NCI-H2227 (cell line): ENCODE data around the gene MSI2.

Experiments
- DNase-seq: peaks from one replicate; lab custom pipeline; 2025; ENCODE audit not compliant: unreplicated experiment; lab: John Stamatoyannopoulos, UW

The MSI2 gene

DNA sequence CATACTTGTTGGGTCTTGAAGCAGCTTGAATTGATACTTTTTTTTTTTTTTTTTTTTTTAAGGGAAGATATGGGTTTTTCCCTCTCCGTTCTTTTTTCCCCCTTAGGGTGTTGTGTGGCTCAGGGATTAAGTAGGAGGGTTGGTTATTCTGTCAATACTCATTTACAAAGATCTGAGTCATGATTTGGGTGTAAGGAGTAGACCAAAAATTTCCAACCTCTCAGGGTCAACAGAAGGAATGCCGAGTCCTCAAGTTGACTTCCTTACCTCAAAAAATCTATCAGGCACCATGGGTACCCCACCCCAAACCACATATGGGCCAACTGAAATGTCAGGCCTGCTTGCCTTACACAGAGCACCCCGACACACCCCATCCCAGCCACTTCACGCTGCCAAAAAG, 258.3 kb downstream of the MSI2 start:
- DNase-seq = no peak

DNA sequence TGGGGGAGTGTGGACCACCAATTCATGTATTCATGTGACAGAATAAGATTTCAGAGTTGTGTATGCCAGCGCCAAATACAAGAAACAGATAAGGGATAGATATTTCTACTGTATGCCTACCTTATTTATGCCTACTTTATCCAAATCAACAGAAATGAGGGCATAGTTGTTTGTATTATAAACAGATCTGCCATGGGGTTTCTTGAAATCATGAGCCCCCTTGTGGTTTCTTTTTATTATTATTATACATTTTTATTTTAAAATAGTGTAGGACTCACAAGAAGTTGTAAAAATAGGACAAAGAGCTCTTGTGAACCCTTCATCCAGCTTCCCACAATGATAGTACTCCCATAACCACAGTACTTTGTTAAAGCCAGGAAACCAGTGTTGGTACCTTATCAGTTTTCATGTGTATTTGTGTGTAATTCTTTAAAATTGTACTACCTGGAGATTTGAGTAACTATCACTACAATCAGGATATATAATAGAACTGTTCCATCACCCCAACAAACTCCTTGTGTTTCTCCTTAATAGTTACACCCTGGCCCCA, 259.4 kb downstream of the MSI2 start:
- no peak for DNase-seq

DNA sequence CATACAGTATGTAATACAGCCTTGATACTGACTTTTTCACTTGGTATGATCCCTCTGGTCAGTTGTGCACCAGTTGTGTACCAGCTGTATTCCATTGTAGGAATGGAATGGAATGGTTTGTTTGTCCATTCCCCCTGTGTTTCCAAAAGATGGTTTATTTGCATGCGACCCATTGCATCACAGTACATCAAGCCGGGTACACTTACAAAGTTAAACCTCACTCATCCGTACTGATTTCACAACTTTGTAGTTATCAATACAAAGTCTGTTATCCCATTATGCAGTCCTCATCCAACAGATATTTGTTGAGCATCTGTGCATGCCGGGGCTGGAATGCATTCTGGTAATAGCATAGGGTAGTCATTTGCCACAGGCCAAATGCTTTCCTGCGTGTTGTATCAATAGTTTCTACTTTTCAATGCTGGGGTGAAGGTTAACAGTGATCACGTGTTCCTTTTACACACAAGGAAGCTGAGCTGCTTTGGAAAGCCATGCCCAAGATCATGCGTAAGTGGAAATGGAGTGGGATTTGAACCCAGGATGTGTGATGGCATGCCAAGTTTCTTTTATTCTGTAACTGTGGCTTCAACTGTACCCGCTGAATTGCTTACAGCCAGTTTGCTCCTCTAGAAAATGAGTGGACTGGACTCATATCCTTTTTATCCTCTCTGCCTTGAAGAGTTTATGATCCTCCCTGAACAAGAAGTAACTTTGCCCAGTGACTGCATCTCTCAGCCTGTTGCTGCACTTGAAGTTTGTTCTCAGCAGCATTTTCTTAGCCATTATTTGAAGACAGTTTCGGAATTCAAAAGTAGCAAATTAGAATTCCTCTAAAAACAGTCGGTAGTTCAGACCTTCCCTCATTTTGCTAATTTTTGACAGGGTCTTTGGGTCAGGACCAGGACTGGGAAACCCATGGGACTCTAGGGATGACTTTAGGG, 260.2 kb downstream of the MSI2 start:
- DNase-seq = no peak

DNA sequence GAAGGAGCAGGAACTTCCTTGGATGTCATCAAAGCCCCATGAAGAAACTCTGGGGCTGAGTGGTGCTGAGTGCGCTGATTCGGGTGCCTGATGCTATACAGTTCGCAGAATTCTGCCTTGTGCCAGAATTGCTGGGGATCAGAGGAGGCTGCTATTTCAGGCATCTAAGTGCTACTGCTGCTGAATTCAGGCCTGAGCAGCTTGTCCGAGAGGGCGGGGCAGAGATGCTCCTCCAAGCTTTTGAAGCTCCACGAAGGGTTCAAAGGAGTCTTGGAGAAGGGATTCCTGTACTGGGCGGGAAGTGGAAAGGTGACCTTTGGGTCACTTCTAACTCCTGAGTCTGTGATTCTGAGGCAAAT, 260.9 kb downstream of the MSI2 start:
- no peak for DNase-seq

DNA sequence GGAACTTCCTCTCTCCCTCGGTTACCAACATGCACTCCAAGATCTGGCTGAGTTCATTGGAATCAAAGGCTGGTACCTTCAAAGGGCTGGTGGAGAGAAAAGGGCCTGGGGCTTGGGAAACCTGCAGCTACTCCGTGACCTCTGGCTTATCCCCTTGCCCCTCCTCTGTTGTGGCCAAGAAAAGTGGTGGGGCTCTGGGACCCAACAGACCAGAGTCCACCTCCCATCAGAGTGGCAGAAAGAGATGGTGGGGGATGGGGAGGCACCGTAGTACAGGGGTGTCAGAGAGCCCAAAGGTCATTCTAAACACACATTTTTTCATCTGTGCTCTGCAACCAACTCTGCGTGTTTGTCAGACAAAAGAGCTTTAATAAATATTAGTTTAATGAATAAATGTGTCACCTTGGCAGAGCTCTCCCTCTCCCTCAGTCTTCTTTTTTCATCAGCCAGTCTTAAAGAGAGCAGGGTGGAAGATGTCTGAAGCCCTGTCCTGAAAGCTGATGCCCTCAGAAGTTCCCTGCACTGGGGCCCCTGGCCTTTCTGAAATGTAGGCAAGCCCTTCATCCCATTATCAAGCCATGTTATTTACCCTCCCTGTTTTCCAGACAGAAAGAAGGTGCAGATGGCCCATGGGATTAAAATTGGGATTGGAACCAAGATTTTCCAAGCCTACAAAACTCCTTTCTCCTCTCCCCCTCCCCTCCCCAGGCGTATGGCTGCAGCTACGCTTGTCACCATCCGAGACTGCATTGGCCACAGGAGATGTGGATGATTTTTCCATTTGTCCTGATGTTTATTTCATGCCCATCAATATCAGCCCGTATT, 261.5 kb downstream of the MSI2 start:
- no peak for DNase-seq

DNA sequence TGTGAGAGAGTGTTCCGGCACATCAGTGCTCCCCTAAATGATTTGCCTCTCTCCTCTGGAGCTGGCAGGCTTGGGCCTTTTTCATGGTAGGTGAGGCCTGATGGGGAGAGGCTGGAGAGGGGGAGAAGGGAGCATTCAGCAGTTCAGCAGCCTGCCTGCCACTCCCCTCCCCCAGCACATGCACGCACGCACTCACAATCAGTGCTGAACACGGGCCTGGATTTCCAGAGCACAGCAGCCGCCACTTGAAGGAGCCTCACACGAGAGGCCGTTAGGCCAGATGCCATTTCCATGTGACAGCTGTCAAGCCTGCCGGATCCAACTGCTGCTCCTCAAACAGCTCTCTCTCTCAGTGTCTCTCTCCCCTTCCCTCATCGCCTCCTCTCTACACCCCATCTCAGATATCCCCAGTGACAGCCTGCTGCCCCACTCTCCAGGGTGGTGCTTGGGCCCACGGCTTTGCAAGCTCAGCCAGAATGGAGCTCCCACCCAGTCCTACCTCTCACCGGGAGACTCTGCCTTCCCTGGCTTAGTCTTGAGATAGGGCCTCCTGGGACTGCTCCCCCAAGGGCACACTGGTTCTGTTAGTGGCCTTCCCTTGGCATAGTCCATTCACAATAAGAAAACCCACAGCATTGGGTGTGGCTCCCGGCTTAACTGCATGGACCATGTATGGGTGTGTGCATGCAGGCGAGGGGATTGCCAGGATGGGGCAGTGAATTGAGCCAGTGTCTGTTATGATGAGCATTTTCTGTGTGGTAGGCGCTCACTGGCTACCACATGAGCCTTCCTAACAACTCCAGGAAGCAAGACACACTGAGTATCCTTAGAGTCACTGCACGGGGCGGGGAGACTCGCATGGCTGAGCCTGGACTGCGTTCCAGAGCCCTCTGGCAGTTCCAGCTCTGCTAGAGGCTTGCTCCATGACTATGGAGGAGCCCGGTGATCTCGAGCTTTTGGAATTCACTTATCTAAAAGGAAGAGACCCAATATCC, 262.6 kb downstream of the MSI2 start:
- DNase-seq = peak; percentile 85

DNA sequence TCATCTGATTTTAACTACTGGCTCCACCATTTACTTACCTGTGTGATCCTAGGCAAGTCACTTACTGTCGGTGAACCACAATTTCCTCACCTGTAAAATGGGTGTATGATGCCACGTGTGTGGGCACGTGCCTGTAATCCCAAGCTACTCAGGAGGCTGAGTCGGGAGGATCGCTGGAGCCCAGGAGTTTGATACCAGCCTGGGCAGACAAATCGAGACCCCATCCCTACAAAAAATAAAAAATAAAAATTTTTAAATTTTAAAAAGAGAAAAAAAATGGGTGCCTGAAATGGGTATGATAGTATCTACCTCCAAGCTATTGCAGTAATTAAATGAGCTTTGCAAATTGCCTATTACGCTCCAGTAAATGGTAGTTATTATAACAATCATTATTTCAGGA, 263.5 kb downstream of the MSI2 start:
- DNase-seq = no peak

DNA sequence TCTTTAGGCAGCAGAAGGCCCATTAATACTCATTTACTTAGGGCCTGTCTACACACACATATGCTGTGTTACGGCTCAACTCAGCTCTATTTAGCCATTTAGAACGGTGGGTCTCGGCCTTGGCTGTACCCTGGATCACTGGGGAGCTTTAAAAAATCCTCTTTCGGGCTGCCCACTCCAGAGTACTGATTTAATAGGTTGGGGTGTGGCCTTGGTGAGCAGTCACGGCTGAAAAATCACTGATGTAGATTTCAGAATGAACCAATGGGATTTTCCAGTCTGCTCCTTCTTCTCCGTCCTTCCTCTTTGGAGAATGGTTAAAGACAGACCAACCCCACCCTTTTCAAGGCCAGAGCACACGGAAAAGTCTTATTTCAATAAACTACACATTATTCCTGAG, 265.3 kb downstream of the MSI2 start:
- DNase-seq = no peak

DNA sequence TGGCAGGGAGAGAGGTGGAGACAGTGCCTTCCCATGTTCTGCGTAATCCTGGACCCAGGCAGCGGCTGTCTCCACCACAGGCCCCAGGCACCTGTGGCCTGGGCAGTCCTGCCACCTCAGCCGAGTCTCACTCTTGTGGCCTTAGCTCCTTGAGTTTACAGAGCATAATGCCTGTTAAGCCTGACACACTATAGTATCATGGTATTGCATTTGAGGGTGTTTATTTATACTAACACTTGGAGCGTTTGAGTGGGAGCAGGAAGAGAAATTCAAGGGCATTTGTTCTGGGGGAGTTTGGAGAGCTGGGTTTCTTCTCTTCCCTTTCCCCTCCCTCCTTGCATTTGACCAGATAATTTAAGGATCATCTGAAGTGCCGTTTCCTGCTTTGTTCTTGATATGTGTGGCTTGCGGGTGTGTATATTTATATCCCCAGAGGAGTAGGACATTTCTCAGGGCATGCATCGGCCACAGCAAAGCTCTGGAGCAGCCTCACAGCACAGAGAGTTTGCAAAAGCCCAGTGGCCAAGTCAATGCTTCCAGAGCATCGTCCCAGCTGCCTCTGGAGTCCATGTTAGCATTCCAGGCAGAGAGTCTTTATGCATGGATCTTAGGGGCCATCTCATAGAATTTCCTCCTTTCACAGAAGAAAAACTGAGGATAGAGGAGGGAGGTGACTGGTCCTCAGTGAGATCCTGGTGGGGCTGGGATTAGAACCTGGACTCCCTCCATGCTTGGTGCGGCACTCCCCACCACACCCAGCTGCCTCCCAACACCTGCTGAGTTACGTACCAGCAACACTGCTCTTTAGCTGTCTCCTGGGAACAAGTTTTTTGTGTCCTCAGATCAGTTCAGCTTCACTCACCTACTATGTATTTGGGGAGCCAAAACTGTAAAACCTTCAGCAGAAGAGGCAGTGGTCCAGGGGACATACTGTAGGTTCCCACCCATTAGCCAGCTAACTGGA, 266.0 kb downstream of the MSI2 start:
- DNase-seq = peak; percentile 40

DNA sequence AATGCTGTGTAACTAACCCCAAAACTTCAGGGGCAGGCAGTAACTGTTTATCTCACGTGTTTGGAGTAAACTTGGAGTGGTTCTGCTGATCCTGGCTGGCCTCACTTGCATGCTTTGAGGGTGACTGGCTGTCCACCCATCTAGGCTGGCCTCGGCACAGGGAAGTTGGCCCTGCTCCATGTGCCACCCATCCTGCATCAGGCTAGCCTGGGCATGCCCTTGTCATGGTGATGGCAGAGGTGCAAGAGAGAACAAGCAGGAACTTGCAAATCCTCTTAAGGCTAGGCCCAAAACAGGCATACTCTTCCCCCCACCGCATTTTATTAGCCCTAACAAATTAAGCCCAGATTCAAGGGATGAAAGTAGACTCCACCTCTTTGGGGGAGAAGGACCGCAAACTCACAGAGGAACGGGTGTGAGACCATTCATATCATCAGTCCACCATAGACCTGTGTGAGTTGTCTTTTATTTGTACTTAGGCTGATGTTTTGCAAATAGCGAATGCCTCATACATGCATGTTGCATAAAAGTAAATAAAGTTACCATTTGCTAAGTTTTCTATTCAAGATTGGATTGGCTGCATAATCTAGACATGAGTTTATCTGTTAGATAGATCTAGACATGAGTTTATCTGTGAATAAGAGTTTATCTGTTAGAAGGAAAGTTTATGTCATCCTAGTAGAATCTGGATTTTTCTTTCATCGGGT, 267.8 kb downstream of the MSI2 start:
- no peak for DNase-seq

DNA sequence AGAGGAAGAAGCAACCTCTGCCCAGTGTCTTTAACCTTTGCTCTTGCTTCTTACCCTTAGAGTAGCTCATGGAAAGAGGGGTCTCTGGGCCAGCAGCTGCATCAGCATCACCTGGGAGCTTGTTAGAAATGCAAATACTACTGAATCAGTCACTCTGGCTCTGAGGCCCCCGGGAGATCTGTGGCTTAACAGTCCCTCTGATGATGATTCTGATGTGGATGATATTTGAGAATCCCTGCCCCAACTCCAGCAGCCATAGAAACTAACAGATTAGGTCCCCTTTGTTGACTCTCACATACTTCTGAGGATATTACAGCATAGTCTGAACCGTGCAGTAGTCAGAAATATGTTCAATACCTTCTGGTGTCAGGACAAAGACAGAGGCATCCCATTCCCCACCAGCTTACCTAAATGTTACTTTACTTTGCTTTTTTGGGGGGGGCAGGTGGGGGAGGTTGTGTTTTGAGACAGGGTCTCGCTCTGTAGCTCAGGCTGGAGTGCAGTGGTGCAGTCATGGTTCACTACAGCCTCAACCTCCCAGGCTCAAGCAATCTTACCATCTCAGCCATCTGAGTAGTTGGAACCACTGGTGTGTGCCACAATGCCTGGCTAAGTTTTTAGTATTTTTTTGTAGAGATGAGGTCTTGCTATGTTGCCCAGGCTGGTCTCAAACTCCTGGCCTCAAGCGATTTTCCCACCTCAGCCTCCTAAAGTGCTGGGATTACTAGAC, 268.7 kb downstream of the MSI2 start:
- no peak for DNase-seq

DNA sequence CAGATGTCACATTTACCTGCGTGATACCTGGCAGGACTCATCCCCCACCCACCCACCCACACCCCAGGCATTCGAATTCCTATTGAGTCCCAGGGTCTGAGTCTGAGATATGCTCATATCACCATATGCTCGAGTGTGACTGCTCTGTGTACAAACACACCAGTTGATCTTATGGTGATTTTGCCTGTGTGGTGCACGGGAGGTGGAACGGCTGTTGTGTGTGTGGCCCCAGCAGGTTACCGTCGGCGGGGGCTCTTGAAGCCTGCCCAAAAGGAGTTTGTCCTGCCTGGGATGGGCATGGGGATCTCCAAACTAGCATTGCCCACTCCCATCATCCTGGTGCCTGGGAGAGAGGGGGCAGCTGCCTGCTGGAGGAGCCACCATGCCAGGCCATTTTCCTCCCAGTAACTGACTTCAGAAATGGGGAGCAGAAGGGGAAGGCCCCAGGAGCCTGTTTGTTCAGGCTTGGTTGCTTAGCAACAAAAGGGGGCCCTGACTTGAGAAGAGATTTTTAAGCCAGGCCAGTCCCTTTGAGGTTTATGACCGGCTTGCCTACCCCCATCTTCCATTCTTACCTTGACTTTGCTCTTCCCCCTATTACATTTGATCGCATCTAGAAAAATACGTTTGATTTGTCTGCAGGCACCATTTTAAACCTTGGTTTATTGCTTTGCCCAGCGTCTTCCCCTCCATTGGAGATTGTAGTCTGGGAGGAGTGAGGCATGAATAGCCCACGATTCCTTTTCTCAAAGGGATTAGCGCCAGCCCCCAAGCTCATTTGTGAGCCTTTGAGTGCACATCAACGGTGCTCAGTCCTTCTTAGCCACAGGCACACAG, 271.1 kb downstream of the MSI2 start:
- peak; percentile 53 for DNase-seq

DNA sequence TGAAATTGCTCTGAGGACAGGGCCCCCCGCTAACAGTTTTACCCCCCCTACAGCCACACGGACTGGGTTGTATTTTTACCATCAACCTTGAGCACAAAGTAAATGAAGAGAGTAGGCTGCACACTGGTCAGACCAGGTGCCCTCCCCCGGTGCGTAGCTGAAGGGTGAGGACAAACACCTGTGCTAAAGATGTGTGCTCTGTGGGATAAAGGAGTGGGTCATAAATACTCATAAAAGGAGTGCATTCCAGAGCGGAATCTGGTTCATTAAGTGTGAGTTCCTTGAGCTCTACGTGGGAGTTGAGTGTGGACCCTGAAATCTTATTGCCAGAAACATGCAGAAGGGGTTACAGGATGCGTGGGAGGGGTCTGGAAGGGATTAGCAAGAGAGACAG, 271.7 kb downstream of the MSI2 start:
- DNase-seq = no peak

DNA sequence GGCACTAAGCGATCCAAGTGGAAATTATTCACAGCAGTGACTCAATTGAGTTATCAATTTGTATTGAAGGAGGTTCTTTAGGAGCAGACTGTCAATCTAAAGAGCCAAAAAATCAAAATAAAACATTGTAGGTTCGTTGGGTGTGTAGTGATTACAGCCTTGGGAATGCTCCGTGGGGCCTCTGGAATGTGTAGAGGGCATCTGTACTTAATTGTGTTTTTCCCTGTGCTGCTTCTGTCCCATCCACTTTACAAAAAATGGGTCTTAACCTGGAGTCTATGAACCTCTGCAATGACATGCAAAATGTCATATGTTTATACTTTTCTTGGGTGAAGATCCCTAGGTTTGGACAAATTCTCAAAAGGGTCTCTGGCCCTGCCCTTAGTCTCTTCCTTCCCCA, 273.7 kb downstream of the MSI2 start:
- DNase-seq = no peak

DNA sequence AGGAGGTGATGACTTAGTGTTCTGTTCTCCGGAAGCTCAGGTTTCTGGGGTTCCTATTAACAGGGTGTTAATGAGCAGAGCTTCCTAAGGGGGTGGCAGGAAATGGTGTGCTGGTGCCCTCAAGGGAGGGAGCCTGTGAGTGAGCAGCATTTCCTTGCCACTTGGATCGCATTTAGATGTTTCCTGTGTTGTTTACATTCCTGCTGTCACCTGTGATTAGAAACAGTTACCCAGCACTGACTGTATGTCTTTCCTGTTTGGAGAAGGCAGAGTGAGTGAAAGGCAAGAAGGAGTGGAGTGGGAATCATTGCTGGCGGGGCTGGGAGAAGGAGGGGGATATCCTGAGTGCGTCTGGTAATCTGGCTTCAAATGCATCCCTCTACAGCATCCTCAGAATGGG, 274.2 kb downstream of the MSI2 start:
- DNase-seq = no peak

DNA sequence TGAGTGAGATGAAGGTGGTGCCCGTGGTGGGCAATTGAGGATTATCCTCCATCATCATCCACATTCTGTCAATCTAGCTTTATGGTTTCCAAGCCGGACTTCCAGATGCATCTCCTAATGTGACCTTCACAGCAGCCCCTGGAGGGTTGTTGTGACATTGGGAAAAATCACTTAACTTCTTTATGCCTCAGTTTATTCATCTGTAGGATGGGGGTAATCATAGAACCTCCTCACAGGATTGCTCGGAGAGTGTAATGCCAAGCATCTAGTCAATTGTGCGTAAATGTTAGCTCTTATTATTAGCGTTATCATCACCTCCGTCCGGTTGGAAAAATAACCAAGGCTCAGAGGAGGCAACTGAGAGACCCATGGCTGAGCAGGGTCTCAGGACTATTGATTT, 274.8 kb downstream of the MSI2 start:
- no peak for DNase-seq
